ENCODE results near the gene FZD1. TPM values are rescaled to one million over a fixed set of nuclear protein-coding genes. Genes with fewer than 3 reads are reported as not detected.

The FZD1 gene
- total and polyA plus RNA-seq, 4 donors = 4.1 to 55.8 (median 11.7) TPM

- Histone ChIP-seq H3K36me3 (ENCODE audit: control insufficient read depth in 4 of 4, insufficient read depth in 4 of 4, low read length in 4 of 4) (no peaks in the 10 kb centered on the region), H3K9ac (ENCODE audit: insufficient read depth in 1 of 2, low read length in 2 of 2) (no peak overlapping the region), H3K27ac (ENCODE audit: low read depth in 1 of 2, low read length in 1 of 2) (no peak overlapping the region), H3K9me3 (ENCODE audit: control insufficient read depth in 4 of 4, insufficient read depth in 3 of 4, low read length in 3 of 4) (no peaks in the 10 kb centered on the region), H3K4me3 (no peak overlapping the region), H3K4me1 (ENCODE audit: control insufficient read depth in 5 of 5, insufficient read depth in 5 of 5, low read length in 5 of 5) (peaks cover 0 to 19% (median 2%) of the 10 kb centered on the region in 5 donors), H3K27me3 (ENCODE audit: control insufficient read depth in 3 of 3, insufficient read depth in 3 of 3, low read length in 2 of 3) (no peaks in the 10 kb centered on the region)
- TF ChIP-seq, protein P1, sequence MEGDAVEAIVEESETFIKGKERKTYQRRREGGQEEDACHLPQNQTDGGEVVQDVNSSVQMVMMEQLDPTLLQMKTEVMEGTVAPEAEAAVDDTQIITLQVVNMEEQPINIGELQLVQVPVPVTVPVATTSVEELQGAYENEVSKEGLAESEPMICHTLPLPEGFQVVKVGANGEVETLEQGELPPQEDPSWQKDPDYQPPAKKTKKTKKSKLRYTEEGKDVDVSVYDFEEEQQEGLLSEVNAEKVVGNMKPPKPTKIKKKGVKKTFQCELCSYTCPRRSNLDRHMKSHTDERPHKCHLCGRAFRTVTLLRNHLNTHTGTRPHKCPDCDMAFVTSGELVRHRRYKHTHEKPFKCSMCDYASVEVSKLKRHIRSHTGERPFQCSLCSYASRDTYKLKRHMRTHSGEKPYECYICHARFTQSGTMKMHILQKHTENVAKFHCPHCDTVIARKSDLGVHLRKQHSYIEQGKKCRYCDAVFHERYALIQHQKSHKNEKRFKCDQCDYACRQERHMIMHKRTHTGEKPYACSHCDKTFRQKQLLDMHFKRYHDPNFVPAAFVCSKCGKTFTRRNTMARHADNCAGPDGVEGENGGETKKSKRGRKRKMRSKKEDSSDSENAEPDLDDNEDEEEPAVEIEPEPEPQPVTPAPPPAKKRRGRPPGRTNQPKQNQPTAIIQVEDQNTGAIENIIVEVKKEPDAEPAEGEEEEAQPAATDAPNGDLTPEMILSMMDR (IDR thresholded peaks at IDR 0.05; ENCODE audit: control extremely low read depth, extremely low read depth) = no peak
- peak in 2 of 3 donors; percentile 68 to 78 for DNase-seq
- no peak for ATAC-seq (ENCODE audit: insufficient read depth, low FRiP score)
- WGBS, 2 donors = 68 to 73% methylated on average over 2 of the region's 2 CpGs
Observed at GRCh38 chr7:91228927-91229558, 35.2 kb upstream of the FZD1 start.

GRCh38 chr7:91230100-91230499 is 34.1 kb upstream of the FZD1 start:
- WGBS, 2 donors = 81 to 84% methylated on average over 2 of the region's 2 CpGs
- peaks cover 0 to 1% (median 0%) of the 10 kb centered on the region in 4 donors for H3K9me3 ChIP-seq (ENCODE audit: control insufficient read depth in 4 of 4, insufficient read depth in 3 of 4, low read length in 3 of 4)

GRCh38 chr7:91230503-91230902 is 33.7 kb upstream of the FZD1 start:
- no peaks in the 10 kb centered on the region for H3K36me3 ChIP-seq (ENCODE audit: control insufficient read depth in 4 of 4, insufficient read depth in 4 of 4, low read length in 4 of 4)
- peaks cover 0 to 19% (median 3%) of the 10 kb centered on the region in 5 donors for H3K4me1 ChIP-seq (ENCODE audit: control insufficient read depth in 5 of 5, insufficient read depth in 5 of 5, low read length in 5 of 5)
- H3K9me3 ChIP-seq (ENCODE audit: control insufficient read depth in 4 of 4, insufficient read depth in 3 of 4, low read length in 3 of 4) = peaks cover 0 to 1% (median 0%) of the 10 kb centered on the region in 4 donors
- H3K27me3 ChIP-seq (ENCODE audit: control insufficient read depth in 3 of 3, insufficient read depth in 3 of 3, low read length in 2 of 3) = no peaks in the 10 kb centered on the region
- H3K27ac ChIP-seq (ENCODE audit: low read depth in 1 of 2, low read length in 1 of 2) = no peak overlapping the region
- 88 to 90% methylated on average over 3 of the region's 3 CpGs for WGBS, 2 donors
- DNase-seq (no peak), ATAC-seq (ENCODE audit: insufficient read depth, low FRiP score) (no peak)
- TF ChIP-seq, protein P1 (IDR thresholded peaks at IDR 0.05; ENCODE audit: control extremely low read depth, extremely low read depth) = no peak
- H3K4me3 ChIP-seq = no peak overlapping the region
- no peak overlapping the region for H3K9ac ChIP-seq (ENCODE audit: insufficient read depth in 1 of 2, low read length in 2 of 2)

More at GRCh38 chr7:91230100-91230499, 34.1 kb upstream of the FZD1 start:
- no peak overlapping the region for H3K9ac ChIP-seq (ENCODE audit: insufficient read depth in 1 of 2, low read length in 2 of 2)
- no peak overlapping the region for H3K4me3 ChIP-seq
- TF ChIP-seq, protein P1 (IDR thresholded peaks at IDR 0.05; ENCODE audit: control extremely low read depth, extremely low read depth) = no peak
- no peaks in the 10 kb centered on the region for H3K36me3 ChIP-seq (ENCODE audit: control insufficient read depth in 4 of 4, insufficient read depth in 4 of 4, low read length in 4 of 4)
- peak; percentile 11 for ATAC-seq (ENCODE audit: insufficient read depth, low FRiP score)
- H3K27me3 ChIP-seq (ENCODE audit: control insufficient read depth in 3 of 3, insufficient read depth in 3 of 3, low read length in 2 of 3) = no peaks in the 10 kb centered on the region
- H3K27ac ChIP-seq (ENCODE audit: low read depth in 1 of 2, low read length in 1 of 2) = no peak overlapping the region
- no peak for DNase-seq
- peaks cover 0 to 19% (median 3%) of the 10 kb centered on the region in 5 donors for H3K4me1 ChIP-seq (ENCODE audit: control insufficient read depth in 5 of 5, insufficient read depth in 5 of 5, low read length in 5 of 5)
